HPDE6-E6E7 (cell line): Measurements from ENCODE around the gene VSTM2B.

Source experiments
- DNase-seq: peaks from one replicate; pipeline ENCODE4 v3.0.0; 2011; ENCODE audit warnings: missing footprints; ENCODE audit errors: extremely low spot score

Gene VSTM2B

DNA sequence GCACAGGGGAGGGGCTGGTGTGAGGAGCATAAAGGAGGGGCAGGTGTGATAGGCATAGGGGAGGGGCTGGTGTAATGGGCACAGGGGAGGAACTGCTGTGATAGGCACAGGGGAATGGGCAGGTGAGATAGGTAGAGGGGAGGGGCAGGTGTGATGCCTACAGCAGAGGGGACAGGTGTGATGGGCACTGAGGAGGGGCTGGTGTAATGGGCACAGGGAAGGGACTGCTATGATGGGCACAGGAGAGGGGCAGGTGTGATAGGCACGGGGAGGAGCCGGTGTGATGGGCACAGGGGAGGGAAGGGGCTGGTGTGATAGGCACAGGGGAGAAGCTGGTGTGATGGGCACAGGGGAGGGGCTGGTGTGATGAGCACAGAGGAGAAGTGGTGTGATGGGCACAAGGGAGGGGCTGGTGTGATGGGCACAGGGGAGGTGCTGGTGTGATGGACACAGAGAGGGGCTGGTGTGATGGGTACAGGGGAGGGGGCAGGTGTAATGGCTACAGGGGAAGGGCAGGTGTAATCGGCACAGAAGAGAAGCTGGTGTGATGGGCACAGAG is 40.8 kb downstream of the VSTM2B start:
- no peak for DNase-seq

DNA sequence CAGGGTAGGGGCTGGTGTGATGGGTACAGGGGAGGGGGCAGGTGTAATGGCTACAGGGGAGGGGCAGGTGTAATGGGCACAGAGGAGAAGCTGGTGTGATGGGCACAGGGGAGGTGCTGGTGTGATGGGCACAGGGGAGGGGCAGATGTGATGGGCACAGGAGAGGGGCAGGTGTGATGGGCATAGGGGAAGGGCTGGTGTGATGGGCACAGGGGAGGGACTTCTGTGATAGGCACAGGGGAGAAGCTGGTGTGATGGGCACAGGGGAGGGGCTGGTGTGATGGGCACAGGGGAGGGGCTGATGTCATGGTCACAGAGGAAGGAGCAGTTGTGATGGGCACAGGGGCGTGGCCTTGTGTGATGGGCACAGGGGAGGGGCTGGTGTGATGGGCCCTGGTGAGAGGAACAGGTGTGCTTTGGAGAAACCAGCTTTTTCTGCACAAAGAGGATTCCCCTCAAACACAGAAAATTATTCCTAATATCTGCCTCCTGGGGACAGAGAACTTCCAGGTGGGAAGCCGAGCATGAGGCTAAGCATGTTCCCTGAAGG is 41.6 kb downstream of the VSTM2B start:
- DNase-seq = no peak

DNA sequence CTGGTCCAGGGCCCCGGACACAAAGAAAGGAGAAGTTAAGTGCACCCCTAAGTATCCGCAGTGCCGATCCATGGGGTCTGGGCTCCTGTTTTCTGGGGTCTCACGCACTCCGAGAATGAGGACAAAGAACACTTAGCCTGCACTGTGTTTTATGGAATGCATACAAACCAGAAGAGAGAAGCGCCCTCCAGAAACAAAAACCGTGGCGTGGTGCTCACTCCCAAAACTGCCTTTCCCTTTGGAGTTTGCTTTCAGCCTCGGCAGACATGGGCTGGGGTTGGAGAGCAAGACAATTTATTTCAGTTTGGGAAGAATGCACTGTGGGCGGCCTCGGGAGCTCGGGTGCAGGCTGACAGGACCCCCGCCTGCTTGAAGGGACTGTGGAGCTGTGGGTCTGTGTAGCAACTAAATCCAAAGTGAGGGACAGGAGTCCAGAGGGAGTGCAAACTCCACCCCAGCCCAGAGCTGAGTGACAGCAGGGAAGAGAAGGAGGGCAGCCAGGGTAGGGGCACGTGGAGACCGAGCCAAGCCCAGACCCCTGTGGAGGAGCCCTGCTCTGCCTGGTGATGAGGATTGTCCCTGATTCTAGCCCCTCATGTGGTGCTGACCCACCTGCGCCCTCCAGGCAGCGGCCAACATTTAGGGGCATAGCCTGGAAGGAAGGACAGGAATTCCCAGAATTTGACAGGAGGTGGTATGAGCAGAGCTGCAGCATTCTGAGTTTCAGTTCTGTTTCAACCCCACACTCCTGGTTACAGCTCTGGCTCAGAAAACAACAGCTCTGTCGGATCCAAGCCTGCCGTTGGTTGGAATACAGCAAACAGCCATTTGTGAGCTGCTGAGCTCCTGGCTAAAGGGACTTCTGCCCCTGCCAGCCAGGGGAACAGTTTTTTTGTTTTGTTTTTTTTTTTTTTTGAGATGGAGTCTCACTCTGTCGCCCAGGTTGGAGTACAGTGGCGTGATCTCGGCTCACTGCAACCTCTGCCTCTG is 42.5 kb downstream of the VSTM2B start:
- no peak for DNase-seq

DNA sequence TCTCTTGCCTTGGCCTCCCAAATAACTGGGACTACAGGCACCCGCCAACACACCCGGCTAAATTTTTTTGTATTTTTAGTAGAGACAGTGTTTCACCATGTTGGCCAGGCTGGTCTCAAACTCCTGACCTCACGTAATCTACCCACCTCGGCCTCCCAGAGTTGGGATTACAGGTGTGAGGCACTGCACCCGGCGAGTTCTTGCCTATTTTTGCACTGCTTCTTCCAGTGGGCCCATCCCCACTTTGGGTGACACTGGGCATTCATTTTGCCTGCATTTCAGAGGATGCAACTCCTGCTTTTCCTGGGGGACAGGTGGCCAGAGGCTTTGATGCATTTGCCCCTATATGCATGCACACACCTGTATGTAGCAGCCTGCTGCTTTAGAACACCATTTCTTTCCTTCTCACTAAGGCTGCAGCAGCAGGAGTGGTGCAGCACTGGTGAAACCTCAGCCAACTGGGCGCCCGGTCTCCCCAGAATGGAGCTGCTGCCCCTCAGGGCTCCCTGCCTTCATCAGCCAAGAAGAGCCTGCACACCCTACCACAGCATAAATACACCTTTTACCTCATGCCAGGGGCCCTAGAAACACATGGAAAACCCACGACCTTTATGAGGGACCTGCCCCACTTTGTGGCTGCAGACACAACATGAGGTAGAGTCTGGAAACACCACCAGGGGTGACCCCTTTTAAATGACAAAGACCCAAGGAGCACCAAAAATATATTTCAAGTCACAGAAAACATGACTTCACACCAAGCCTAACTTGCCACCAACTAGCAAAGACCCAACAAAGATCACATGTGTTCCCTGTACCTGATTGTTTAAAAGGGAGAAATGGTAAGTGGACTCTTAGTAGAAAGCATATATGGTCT is 43.5 kb downstream of the VSTM2B start:
- no peak for DNase-seq

DNA sequence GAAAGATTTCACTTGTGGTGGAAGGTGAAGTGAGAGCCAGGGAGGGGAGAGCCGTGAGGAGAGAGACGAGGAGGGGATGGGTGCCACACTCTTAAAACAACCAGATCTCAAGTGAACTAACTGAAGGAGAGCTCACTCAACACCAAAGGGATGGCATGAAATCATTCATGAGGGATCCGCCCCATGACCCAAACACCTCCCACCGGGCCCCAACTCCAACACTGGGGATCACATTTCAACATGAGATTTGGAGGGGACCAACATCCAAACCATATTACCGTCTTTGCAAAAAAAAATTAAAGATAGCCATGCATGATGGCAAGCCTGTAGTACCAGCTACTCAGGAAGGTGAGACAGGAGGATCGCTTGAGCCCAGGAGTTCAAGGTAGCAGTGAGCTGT is 45.4 kb downstream of the VSTM2B start:
- no peak for DNase-seq

DNA sequence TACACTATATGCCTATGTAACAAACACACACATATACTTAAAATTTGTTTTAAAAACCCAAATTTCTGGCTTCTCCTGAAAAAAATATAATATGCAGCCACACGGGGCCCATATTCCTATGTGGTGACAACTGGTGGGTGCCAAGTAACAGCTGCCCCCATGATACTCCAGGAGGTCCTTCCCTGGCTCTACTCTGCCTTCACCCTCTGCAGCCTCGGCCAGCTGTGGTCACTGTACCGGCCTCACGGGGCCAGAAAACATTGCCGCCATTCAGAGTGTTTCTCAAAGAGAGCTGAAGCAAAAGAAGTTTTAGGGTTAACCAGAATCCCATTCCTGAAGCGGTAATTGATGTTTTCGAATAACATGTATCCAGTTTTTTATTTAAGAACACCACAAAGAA is 47.7 kb downstream of the VSTM2B start:
- DNase-seq = no peak

DNA sequence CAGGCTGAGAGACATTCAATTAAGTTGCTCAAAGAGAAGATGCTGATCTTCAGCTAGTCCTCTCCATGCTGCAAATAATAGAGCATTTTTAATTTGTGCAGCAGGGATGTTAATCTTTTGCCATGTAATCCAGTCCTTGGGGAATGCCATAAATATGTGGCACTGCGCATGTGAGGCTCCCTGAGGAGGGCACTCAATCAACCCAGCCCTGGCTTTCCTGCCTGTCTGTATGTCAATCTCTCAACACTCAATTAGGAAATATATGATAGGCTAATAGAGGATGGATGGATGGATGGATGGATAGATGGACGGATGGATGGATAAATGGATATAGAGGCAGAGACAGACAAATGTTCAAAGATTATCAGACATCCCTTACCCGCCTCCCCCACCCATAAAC is 48.7 kb downstream of the VSTM2B start:
- DNase-seq = no peak

DNA sequence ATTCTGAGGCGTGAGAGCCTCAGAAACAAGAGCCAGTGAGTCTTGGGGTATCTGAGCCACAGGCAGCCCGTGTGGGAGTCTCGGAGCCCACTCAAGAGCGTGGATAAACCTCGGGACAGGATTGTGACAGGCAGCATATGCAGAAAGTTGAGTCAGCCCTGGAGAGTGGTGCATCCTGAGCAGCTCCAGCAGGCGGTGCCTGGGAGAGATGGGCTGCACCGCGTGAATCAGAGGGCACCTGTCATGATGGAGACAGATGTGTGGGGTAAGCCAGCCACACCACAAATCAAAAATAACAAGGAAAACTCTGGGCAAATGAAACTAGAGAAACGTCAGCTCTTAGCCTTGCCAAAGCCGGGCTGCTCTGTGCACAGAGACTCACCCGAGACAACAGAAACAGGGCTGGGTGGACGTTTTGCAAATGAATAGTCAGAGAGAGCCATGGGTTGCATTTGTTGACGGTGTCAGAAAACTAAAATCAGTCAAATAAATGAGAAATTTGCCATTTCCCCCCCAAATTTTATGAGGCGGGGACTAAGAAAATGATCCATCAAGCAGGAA is 50.3 kb downstream of the VSTM2B start:
- no peak for DNase-seq

DNA sequence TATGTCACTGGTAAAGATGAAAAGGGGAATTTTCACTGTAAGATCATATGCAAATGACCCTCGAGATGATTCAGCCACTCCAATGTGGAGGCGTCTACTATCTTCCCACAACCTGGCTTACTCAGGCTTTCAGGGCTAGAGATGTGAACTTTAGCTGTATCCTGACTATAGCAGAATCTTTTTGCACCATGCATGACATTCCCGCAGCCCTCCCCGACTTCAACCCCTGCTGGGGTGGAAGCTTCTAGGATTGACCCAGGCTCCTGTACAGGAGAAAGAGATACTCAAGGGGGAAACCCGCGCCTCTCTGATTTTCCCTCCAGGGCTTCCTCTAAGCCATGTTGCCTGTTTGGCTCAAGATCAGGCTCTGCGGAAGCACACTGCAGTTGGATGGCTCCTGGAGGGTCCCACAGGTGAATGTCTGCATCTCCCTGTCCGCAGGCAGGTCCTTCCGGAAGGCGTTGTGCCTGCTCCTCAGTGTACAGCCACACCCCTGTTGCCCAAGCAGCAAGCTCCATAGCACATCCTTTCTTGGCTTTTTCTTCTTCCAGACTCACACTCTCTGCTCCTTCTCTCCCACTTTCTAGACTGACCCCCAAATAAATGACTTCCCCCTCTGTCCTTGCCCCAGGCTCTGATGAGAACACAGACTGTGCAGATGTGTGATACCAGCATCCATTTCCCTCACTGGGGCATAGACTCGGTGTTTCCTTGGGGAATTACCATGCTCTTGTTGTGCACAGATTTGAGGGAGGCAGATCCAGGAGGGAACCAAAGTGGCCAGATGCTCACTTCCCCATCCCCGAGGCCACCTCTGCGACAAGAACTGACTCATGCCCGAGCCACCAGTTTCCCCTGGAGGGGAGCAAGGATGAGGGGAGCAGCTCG is 51.2 kb downstream of the VSTM2B start:
- DNase-seq = no peak

DNA sequence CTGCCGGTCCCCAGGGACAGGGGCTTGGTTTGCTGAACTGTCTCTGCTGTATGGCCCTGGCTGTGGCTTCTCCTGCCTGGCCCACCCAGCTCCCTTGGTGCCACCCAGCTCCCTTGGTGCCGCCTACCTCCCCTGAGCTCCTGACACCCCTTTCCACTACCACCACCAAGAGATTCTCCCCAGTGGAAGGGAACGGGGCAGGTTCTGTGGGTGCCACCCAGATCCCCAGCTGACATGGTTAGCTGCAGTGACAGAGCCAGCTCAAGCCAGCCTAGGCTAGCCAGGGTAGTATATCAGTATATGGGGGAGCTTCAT is 51.8 kb downstream of the VSTM2B start:
- no peak for DNase-seq

DNA sequence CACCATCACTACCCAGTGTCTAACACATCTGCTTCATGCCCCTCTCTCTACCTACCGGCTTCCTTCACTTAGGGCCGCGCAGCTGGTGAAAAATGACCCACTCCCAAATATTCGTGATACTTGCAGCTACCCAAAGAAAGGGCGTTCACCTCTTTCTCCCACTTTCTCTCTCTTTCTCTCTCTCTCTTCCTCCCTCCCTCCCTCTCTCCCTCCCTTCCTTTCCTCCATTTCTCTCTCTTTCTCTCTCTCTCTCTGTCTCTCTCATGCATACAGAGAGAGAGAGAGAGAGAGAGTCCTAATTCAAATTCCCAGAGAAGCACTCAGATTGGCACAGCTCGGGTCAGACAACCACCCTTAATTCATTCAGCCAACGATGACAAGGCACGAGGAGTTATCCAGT is 52.6 kb downstream of the VSTM2B start:
- DNase-seq = no peak

DNA sequence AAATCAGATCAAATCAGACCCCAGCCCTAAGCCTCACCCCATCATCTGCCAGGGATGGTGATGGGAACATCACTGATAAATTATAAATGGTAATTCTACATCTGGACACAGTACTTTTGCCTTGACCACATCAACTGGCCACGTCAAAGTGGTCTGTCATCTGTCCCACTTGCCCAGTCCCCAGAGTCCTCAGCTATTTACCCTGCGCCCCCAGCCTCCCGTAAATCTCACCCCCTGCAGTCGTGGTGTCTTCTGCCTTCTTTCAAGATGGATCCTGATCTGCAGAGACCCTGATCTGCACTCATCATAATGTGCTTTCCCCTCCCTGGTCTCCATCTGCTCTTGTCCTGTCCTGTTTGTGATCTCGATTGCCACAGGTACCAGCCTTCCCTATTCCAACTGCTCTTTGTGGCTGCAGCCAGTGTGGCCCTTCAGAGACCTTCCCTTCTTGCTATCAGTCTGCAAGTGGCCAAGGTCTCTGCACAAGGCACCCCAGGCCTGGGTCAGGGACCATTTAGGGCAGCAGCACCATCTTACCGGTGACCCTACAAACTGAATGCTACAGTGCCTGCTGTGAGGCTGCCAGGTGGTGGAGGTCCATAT is 53.6 kb downstream of the VSTM2B start:
- DNase-seq = no peak

DNA sequence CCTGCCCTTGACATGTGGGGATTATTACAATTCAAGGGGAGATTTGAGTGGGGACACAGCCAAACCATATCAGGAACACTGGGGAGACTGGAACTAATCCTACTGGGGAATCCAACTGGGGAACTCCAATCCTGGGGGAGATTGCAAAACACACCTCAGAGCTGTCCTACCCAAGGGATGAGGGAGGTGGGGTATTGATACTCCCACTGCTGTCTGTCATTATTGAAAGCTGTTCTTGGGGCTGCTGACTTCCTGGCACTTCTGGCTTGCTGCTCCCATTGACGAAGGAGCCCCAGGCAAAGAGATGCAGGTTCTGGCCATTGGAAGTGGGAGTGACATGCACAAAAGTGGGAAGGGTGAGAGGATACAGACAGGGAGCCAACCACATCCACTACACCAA is 55.6 kb downstream of the VSTM2B start:
- no peak for DNase-seq

DNA sequence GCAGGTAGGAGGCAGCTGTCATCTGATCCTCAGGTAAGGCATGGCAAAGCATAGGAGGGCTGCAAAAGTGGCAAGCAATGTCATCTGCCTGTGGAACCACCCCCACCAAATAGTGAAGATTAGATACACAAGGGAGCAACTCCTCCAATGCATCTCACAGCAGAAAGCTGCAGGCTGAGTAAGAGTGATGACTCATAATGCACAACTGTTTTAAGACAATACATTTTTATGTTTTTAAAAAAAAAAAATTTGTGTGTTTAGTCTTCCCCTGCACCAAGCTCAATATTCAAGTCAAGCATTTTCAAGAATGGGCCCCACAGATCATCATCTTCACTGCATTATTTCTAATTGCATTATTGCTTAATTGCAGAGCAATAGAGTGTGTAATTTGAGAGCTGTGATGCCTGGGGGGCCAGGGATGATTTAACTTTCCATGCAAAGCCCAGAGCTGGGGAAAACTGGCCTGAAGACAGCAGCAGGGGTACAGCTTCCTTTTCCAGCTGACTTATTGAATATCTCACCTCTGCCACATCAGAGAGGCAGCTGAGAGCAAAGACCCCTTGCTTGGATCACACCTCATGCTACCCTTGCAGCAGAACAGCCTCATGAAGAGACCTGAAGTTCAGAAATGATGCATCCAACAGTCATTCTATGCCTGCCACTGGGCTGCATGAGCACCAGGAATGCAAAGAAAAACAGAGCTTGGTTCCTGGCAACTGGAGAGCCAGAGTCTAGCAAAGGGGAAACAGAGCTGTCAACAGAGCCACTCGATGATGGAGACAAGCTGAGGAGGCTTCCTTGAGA is 57.6 kb downstream of the VSTM2B start:
- no peak for DNase-seq

DNA sequence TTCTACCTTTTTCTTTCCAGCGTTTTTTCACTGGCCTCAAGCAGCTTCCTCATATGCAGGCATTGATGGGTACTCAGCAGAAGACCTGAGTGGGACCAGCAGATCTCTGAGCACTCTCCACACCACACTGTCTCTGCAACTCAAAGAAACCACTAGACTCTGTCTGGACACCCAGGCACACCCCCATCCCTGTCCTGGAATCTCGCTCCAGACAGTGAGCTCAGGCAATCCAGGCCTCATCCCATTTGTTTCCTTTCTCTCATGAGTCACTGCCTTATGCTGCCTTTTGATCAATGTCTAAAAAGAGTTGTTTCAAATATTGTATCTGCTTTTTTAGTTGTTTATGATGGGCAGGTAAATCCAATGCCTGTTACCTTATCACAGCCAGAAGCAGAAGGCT is 60.6 kb downstream of the VSTM2B start:
- no peak for DNase-seq

DNA sequence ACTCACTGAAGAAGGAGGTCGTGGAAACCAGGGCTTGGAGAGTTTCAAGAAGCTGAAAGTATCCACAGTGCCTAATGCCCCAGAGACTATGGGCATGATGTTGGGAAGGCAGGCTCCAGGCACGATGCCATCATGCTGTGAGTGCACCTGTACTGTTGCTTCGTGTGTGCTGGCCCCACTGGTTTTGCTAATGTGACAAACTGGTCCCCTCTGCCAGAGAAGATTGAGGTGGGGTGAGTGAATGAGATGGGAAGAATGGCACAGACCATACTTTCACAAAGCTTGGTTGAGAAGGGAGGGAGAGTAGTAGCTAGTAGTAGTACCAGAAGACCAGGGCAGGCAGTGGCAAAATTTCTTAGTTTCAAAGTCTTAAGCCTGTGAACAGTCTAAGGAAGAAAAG is 61.3 kb downstream of the VSTM2B start:
- no peak for DNase-seq

DNA sequence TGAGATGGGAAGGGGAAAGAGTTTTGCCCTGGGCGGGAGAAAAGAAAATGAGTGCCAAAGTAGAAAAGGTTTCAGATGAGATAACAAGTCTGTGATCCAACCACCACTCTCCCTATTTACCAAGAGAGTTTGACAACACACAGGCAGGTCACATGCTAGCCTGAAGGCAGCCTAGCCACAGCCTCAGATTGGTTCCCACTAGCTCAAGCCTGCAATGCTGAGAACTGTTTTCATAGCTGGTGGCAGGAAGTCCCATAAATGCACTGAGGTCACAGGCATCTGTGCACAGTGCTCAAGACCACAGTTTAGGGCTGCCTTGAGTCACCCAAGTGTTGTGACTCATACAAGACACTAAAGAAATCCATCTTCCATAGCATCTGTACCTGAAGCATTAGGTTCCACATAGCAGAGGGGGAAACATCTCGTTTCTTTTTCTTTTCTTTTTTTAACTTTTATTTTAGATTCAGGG is 61.8 kb downstream of the VSTM2B start:
- no peak for DNase-seq

DNA sequence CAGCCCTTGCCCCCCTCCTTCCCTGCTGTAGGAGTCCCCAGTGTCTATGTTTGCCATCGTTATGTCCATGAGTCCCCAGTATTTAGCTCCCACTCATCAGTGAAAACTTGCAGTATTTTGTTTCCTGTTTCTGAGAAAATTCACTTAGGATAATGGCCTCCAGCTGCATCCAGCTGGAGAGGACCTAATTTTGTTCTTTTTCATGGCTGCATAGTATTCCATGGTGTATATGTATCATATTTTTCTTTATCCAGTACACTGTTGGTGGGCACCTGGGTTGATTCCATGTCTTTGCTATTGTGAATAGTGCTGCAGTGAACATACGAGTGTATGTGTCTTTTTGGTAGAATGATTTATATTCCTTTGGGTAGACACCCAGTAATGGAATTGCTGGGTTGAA is 62.3 kb downstream of the VSTM2B start:
- DNase-seq = no peak

DNA sequence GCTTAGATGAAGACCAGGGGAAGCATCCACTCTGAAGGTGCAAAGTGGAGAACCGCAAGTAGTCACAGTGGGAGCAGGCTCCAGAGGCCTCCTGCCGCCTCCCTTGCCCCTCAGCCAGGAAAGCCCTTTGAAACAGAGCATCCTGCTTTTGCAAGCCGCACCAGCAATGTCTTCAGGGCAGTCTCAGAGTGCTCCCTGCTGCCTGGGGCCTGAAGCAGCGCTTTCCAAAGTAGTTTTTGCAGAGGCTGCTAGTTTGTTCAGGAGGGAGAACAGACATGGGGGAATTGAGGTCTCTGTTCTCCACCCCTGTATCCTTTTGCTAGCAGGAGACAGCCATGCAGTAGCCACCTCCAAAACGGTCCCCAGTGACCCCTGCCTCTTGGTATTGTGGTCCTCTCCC is 64.5 kb downstream of the VSTM2B start:
- no peak for DNase-seq

DNA sequence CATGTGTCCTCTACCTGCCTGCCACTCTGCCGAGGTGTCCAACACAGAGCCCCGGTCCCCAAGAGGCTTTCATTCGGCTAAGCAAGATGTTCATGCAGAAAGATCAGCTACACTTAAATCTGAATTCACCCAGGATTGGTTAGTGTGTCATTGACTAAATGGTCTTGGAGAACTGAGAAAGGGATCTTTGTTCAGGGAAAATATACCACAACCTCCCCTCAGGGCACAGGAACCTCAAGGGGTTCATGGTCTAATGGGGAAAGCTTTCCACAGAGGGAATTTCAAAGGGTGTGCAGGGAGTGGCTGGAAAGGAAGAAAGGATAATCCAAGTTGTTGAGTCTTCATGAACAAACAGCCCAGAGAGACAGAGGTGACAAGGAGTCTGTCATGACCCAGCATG is 65.9 kb downstream of the VSTM2B start:
- no peak for DNase-seq
